ENCODE results near the gene PPP1R13L. TPM values are rescaled to one million over a fixed set of nuclear protein-coding genes. Genes with fewer than 3 reads are reported as not detected.
A peak's percentile ranks its signal among the peaks of the same experiment; 100 is the strongest.

PPP1R13L gene
- total and polyA plus RNA-seq, 2 of the 8 experiments (the other 6 are each of a cell fraction or from before 2014, with no cell fraction given): 9.1 to 15.3 TPM

GRCh38 chr19:45385392-45386221, 19.3 kb downstream of the PPP1R13L start:
- H2AK5ac ChIP-seq (ENCODE audit: low read depth, low read length): peak overlapping the region; percentile 68; the same call in 1 of the 2 replicates
- H3K4me1 ChIP-seq (replicated peaks in 1 of 4; ENCODE audit: control insufficient read depth in 3 of 4, insufficient read depth in 4 of 4, low read length in 3 of 4): peaks cover 0 to 7% (median 4%) of the 10 kb centered on the region in 4 experiments; a peak in 5 of 7 replicates
- H2BK15ac ChIP-seq (ENCODE audit: low read length): peak overlapping the region; percentile 46; the same call in 1 of the 2 replicates
- ChIA-PET CTCF (ENCODE audit: partially characterized antibody) (interaction anchor here (1.1 to 3.2 kb wide), 6 partner anchors 9 to 30 kb away, joined by 3 to 13 read pairs (median 4); no protein-coding TSS in a partner anchor), POLR2A (ENCODE audit: partially characterized antibody) (interaction anchor here (1.2 to 5.7 kb wide), 3 partner anchors 10 to 16 kb away, joined by 3 to 27 read pairs (median 6); partner anchors contain the start of gene ERCC2)
- H3K36me3 ChIP-seq (ENCODE audit: control insufficient read depth in 2 of 4, insufficient read depth in 4 of 4, low read length in 3 of 4): no peaks in the 10 kb centered on the region
- peak overlapping the region; percentile 77 for H4K91ac ChIP-seq (replicated peaks; ENCODE audit: insufficient read length, low read length)
- H3K4me3 ChIP-seq (ENCODE audit: extremely low read depth in 1 of 4, insufficient read depth in 2 of 4, low read depth in 3 of 4, low read length in 4 of 4): peak overlapping the region in 2 of 4 experiments; percentile 5 to 49; a peak in 4 of 8 replicates
- H3K79me1 ChIP-seq (ENCODE audit: low read depth, low read length): no peaks in the 10 kb centered on the region
- FAIRE-seq (no peak), DNase-seq (ENCODE audit: low read depth in 1 of 2, low spot score in 2 of 2) (peak in 1 of 2 experiments; percentile 79)
- H3K79me2 ChIP-seq (ENCODE audit: control insufficient read depth in 1 of 2, insufficient read depth in 2 of 2, low read length in 2 of 2): no peaks in the 10 kb centered on the region
- H3K27ac ChIP-seq (ENCODE audit: low read depth, low read length): no peak overlapping the region
- H3K56ac ChIP-seq (replicated peaks; ENCODE audit: insufficient read length, low read depth, low read length): no peak overlapping the region
- H4K5ac ChIP-seq (ENCODE audit: insufficient read length, low read depth, low read length): no peak overlapping the region
- H3K23ac ChIP-seq (ENCODE audit: insufficient read length): no peak overlapping the region
- H3K23me2 ChIP-seq (ENCODE audit: low read depth, low read length): peaks cover 6% of the 10 kb centered on the region; the same call in 1 of the 2 replicates
- no peak overlapping the region for H2BK20ac ChIP-seq (ENCODE audit: low read length)
- H3K14ac ChIP-seq (ENCODE audit: insufficient read length): no peak overlapping the region
- no peak overlapping the region for H2BK120ac ChIP-seq (replicated peaks; ENCODE audit: low read depth, low read length)
- peak overlapping the region; percentile 66 for H3K4me2 ChIP-seq (ENCODE audit: insufficient read depth in 1 of 2, low read depth in 2 of 2, low read length in 2 of 2)
- H2BK12ac ChIP-seq (ENCODE audit: low read depth, low read length): peak overlapping the region; percentile 75; the same call in 1 of the 2 replicates
- H4K20me1 ChIP-seq (replicated peaks in 1 of 2; ENCODE audit: control insufficient read depth in 1 of 2, insufficient read depth in 2 of 2, low read length in 2 of 2): peaks cover 0 to 4% of the 10 kb centered on the region in 2 experiments
- no peak overlapping the region for H2AFZ ChIP-seq (ENCODE audit: low read length)
- peaks cover 6 to 18% (median 16%) of the 10 kb centered on the region in 4 experiments for H3K27me3 ChIP-seq (replicated peaks in 1 of 4; ENCODE audit: control insufficient read depth in 3 of 4, extremely low read depth in 1 of 4, insufficient read depth in 3 of 4, low read length in 3 of 4)
- no peaks in the 10 kb centered on the region for H3K9me3 ChIP-seq (ENCODE audit: insufficient read depth in 2 of 2, low read depth in 1 of 2, low read length in 1 of 2)
- H3K4ac ChIP-seq (replicated peaks; ENCODE audit: insufficient read length, low read depth, low read length): no peak overlapping the region
- no peak overlapping the region for H3K9ac ChIP-seq (replicated peaks in 1 of 4; ENCODE audit: extremely low read depth in 1 of 4, low read depth in 3 of 4, low read length in 3 of 4)
- H3K18ac ChIP-seq (ENCODE audit: extremely low read depth, low read length): peak overlapping the region; percentile 24; the same call in 1 of the 2 replicates
- H2BK5ac ChIP-seq (ENCODE audit: low read depth, low read length): no peak overlapping the region
- 40% methylated on average over 69 of the region's 75 CpGs; no CpG with 5 or more reads in 1 of the 2 experiments for WGBS, 2 experiments (ENCODE audit: extremely low coverage in 1 of 2, insufficient coverage in 1 of 2, insufficient read length in 1 of 2, insufficient replicate concordance in 2 of 2, low coverage in 1 of 2, low lambda C conversion rate in 2 of 2, missing lambda C conversion rate in 1 of 2)
- peak overlapping the region; percentile 63; the same call in 1 of the 2 replicates for H4K8ac ChIP-seq (ENCODE audit: extremely low read depth, insufficient read depth, low read length)
- TF ChIP-seq CTCF (IDR thresholded peaks at IDR 0.05; ENCODE audit: control extremely low read depth in 1 of 3, insufficient read depth in 1 of 3, low read depth in 1 of 3, low read length in 3 of 3): peak; percentile 45 to 69 (median 48)
- TF ChIP-seq EZH2 (IDR thresholded peaks at IDR 0.05; ENCODE audit: low read depth, low read length, severe bottlenecking): peak; percentile 47
- peak; percentile 16 to 30; a peak in 3 of 4 replicates for TF ChIP-seq RAD21 (IDR thresholded peaks at IDR 0.05 in 1 of 2, conservative IDR thresholded peaks at IDR 0.05 in 1 of 2; ENCODE audit: low read depth in 2 of 2, low read length in 2 of 2)
- TF ChIP-seq, protein P1, sequence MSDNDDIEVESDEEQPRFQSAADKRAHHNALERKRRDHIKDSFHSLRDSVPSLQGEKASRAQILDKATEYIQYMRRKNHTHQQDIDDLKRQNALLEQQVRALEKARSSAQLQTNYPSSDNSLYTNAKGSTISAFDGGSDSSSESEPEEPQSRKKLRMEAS (IDR thresholded peaks at IDR 0.05): peak; percentile 99
- no peak for TF ChIP-seq GABPA (IDR thresholded peaks at IDR 0.05; ENCODE audit: borderline replicate concordance, insufficient read depth, low read length)
